WTC11 (cell line): ENCODE results near the gene VEGFC.

ENCODE experiments used
- ATF6 ChIP-seq: sonication (generic); formaldehyde crosslinking; IDR thresholded peaks from 2 replicates; pipeline ENCODE4 v1.8.1; 2023; ENCODE audit warnings: mild to moderate bottlenecking, missing genetic modification reagents
- CTCF ChIP-seq: fragments of 200-600 bp; IDR thresholded peaks from 2 replicates; pipeline ENCODE4 v1.8.0; 2022; ENCODE audit warnings: antibody characterized with exemption
- ESRRA ChIP-seq: sonication (generic); formaldehyde crosslinking; IDR thresholded peaks from 2 replicates; pipeline ENCODE4 v1.8.1; 2022; ENCODE audit warnings: mild to moderate bottlenecking, missing genetic modification reagents, borderline replicate concordance
- TF ChIP-seq, protein P1 (sequence below): sonication (generic); formaldehyde crosslinking; IDR thresholded peaks from 2 replicates; pipeline ENCODE4 v1.8.0; 2022; ENCODE audit warnings: mild to moderate bottlenecking, missing genetic modification reagents

DNA sequence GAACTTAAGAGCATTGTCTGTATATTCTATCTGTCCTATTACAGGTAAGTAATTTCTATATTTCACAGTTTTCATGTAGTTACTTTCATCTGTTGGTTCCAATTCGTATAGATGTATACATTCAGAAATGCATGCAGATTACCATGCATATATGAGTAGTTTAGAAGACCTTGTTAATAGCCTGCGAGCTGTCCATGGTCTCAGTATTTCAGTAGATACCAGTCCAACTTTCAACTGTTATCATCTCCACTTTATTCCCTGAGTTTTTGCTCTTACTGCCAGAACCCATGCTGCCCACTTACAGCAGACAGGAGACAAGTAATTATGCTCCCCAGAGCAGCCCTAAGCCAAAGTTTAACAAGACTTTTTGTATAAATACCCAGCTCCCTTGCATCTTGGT lies 37.7 kb downstream of the VEGFC start:
- TF ChIP-seq ESRRA (CRISPR knock-in tag) (no peak), CTCF (no peak), ATF6 (no peak)
- TF ChIP-seq, protein P1, sequence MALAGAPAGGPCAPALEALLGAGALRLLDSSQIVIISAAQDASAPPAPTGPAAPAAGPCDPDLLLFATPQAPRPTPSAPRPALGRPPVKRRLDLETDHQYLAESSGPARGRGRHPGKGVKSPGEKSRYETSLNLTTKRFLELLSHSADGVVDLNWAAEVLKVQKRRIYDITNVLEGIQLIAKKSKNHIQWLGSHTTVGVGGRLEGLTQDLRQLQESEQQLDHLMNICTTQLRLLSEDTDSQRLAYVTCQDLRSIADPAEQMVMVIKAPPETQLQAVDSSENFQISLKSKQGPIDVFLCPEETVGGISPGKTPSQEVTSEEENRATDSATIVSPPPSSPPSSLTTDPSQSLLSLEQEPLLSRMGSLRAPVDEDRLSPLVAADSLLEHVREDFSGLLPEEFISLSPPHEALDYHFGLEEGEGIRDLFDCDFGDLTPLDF: no peak
